Sigmoid colon (tissue), 4 donors: Measurements from ENCODE around the gene CDH18.

Experiments
- CTCF ChIP-seq, 4 experiments: fragments of 450-650 bp in 3 of 4; fragments of 200-600 bp in 1 of 4; IDR thresholded peaks; one replicate each; pipeline ENCODE4 v1.5.1; 2016 to 2019; ENCODE audit warnings: antibody characterized with exemption in 4 of 4, mild to moderate bottlenecking in 3 of 4, moderate library complexity in 2 of 4
- EP300 ChIP-seq, 4 donors: sonication (generic); formaldehyde crosslinking; IDR thresholded peaks; one replicate each; pipeline ENCODE4 v1.6.1; 2017; ENCODE audit warnings: antibody characterized with exemption in 4 of 4
- POLR2A ChIP-seq, 2 donors: fragments of 450-650 bp; IDR thresholded peaks; one replicate each; pipeline ENCODE4 v1.6.1; 2016; ENCODE audit warnings: antibody characterized with exemption in 2 of 2, mild to moderate bottlenecking in 2 of 2, moderate library complexity in 2 of 2
- POLR2AphosphoS5 ChIP-seq, 4 donors: sonication (generic); formaldehyde crosslinking; IDR thresholded peaks; one replicate each; pipeline ENCODE4 v1.6.1; 2017; ENCODE audit warnings: antibody characterized with exemption in 4 of 4

- TF ChIP-seq CTCF (IDR thresholded peaks at IDR 0.05) (no peak), POLR2A (IDR thresholded peaks at IDR 0.05) (no peak), POLR2AphosphoS5 (IDR thresholded peaks at IDR 0.05) (no peak), EP300 (IDR thresholded peaks at IDR 0.05) (no peak)
Observed at GRCh38 chr5:19536387-19536786, 451.6 kb downstream of the CDH18 start.
